Pulmonary artery endothelial cell (primary cell): ENCODE measurements around the gene COL1A2. TPM values are rescaled to one million over a fixed set of nuclear protein-coding genes. Genes with fewer than 3 reads are reported as not detected.

Source experiments
- total RNA-seq: library from RNA; depleted of rRNA; stranded (reverse); fragments of >200 nt; gene quantifications from 2 replicates; pipeline ENCODE4 v1.2.3, GENCODE V29; 2014

The COL1A2 gene
- total RNA-seq, 1 donor from 2014 or later, result 13.6 TPM

Other genes with a start within 250 kb of the COL1A2 start
- 11.0 and 16.6 TPM in 2 replicates for gene CASD1, start 114.9 kb downstream of the COL1A2 start, total RNA-seq